HG03439 (cell line): ENCODE measurements around the gene TMEM184A.

Source experiments
- ATAC-seq: cut with Tn5 transposase; IDR thresholded peaks from one replicate; pipeline ENCODE4 v1.9.1; 2021; ENCODE audit warnings: mild to moderate bottlenecking, moderate library complexity; ENCODE audit not compliant: unreplicated experiment

Gene TMEM184A

GRCh38 chr7:1505731-1506550 lies 50.1 kb downstream of the TMEM184A start:
- ATAC-seq, result no peak

- peak; percentile 83 for ATAC-seq
Measured at GRCh38 chr7:1503816-1504775, 51.9 kb downstream of the TMEM184A start, which contains the start of gene INTS1. Gene INTS1 (minus strand): TSS chr7:1504389. CDS start chr7:1503960, 429 bp downstream.

DNA sequence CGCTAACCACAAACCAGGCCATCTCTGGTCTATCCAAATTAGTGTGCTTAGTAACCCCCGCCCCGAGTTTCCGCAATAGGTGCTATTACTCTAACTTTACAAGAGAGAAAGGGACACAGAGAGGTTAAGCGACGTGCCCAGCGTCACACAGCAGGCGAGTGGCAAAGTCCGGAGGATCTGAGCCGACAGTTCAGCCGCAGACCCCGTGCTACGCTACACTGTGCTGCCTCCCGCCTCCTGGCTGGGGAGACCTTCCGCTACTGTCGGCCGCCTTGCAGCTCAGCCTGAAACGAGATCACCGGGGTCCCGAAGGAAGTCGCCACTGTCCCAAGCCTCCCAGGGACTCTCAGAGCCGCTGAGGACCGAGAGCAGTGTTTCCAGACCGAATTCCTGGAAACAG lies 52.6 kb downstream of the TMEM184A start:
- ATAC-seq, result no peak

GRCh38 chr7:1502845-1503244 lies 53.2 kb downstream of the TMEM184A start:
- no peak for ATAC-seq

DNA sequence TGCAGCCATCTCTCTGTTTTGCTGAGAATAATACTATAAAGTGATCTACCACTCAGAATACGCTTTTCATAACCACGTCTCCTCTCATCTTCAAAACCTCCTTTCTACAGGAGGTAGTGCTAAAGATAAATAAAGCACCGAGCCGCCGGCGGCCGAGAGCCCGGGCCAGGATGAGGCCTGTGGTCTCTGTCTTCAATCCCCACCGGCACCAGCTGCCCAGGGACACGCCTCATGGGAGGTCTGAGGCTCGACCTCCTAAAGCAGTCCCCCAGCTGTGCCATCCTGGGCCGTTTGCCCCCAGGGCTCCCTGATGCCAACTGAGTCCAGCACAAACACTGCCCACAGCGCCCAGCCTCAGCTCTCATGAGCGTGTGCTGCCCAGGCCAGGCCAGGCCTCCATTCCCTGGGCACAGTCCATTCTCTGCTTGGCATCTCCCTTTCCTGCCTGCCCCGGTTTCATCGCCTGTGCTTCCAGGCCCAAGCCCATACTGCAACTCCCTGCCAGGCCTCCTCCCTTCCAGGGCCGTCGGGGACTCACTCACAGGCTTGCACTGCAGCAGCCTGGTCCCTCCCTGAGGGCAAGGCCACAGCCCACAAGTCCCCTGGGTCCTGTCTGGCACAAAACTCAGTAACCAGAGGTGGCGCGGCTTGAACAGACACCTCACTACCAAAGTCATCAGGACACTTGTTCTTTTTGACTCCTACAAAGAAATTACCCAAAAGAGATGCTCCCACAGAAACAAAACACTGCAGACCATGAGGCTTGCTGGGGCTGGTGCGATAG lies 54.3 kb downstream of the TMEM184A start:
- no peak for ATAC-seq

DNA sequence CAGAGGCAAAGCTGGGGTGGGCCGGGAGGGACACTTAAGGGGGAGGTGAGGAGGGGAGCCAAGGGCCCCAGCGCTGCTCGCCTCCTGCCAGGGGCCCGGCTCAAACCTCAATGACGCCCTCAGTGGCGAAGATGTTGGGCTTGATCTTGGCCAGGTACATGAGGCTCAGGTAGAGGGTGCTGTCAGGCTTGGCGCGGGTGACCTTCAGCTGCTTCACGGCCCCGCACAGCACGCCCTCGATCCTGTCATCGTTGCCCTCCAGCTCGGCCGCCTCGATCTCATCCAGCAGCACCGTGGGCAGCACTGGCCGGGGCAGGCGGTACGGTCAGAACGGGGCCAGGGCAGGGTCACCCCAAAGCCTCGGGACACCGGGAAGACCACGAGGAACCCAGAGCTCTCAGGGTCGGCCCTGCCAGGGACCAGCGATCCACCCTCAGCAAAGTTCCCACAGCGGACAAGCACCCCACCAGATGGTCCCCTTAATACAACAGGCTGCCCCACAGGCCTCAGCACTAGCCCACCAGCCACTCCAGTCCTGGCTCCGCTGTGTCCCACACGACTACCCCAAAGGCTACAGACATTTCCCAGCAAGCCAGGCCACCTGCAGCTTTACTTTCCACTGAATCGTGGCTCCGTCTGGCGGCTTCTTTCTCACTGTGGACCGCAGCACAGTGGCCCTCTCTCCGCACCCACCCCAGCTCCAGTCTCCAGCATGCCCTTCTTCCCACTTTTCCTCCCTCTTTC lies 55.8 kb downstream of the TMEM184A start:
- ATAC-seq, result no peak

- no peak for ATAC-seq
Measured at GRCh38 chr7:1499367-1500029, 56.5 kb downstream of the TMEM184A start.

- no peak for ATAC-seq
Measured at GRCh38 chr7:1498370-1499305, 57.4 kb downstream of the TMEM184A start.

GRCh38 chr7:1497293-1497927 lies 58.6 kb downstream of the TMEM184A start:
- ATAC-seq, result no peak

DNA sequence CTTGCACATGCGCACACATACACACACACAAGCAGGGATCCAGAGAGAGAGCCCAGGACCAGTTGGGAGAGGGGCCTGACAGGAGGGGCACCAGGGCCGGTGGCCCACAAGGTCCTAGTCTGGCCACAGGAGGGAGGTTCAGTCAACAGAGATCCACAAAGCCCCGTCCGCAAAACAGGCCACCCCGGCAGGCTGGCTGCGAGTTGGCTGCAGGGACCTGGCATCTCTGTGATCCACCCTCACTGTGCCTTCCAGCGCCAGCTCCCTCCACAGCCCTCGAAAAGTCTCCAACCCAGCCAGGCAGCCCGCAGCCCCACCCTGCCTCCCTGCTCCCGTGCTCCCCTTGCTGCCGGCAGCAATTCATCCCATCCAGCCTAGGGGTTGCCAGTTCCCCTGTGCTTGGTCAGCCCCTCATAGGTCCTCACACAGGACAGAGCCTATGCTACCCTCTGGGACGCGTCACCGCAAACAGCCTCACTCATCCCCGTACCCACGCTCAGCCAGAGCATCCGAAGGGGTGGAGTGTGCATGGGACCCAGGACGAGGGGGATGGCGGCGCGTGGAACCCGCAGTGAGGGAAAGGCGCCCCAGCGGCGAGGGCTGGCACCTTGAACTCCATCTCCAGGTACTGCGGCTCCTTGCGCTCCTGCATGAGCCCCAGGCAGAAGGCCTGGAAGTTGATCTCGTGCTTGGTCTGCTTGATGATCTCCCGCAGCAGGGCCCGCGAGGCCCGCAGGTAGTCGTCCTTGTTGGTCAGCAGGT lies 59.3 kb downstream of the TMEM184A start:
- ATAC-seq, result no peak

- ATAC-seq, result no peak
Measured at GRCh38 chr7:1495564-1496242, 60.3 kb downstream of the TMEM184A start.

DNA sequence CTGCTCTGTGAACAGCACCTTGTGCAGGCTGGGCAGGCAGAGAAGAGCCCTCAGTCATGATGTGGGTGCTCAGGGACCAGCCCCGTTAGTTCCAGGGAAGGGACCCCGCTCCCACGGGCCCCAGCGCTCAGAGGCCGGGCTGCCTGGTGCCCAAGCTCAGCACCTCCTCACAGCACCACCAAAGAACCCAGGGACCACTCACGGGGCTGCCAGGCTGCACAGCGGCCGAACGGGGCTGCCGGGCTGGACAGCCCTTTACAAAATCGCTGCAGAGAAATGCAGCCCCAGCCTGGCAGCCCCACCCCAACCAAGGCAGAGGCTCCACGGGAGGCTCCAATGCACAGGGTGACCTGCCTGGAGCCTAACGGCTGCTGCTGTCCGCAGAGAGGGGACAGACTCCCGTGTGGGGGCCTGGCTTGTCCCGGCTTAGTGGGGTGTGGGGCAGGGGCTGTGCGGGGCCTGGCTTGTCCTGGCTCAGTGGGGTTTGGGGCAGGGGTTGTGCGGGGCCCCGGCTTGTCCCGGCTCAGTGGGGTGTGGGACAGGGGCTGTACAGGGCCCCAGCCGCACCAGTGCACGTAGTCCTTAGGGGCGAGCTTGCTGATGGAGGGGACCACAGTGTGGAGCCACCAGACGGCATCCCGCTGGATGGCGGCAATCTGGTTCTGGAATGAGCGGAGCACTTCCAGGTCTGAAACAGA lies 61.0 kb downstream of the TMEM184A start:
- ATAC-seq, result no peak

DNA sequence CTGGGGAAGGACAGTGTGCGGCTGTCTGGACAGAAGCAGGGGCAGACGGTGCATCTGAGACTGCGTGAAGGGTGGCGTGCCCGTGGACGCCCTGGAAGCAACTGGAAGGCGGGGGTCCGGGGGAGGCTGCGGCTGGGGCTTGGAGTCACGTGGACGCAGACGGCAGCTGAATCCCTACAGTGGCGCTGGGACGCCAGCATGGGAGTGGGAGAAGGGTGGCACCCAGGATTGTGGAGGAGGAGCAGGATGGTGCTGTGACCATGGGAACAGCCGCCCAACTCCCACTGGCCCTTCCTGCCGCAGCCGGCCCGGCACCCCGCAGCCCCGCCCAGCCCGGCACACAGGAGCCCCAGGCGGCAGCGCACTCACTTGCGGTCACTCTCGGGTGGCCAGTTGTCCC lies 61.6 kb downstream of the TMEM184A start:
- ATAC-seq, result no peak

DNA sequence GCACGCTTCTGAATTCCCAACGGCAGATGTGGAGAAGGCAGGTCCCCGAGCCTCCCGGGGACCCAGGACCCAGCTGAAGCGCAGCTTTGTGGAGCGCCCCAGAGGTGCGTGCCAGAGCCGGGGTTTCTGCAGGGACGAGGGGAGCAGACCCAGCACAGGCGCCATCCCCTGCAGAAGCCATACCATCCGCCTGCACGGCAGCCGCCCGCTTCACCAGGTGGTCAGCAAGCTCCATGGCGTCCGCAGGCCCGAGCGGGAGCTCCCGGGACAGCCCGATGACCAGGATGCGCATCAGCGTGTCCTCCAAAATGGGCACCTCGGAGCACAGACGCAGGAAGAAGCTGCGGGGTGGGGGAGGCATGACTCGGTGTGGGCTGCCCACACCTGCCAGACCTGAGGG lies 62.4 kb downstream of the TMEM184A start:
- no peak for ATAC-seq

DNA sequence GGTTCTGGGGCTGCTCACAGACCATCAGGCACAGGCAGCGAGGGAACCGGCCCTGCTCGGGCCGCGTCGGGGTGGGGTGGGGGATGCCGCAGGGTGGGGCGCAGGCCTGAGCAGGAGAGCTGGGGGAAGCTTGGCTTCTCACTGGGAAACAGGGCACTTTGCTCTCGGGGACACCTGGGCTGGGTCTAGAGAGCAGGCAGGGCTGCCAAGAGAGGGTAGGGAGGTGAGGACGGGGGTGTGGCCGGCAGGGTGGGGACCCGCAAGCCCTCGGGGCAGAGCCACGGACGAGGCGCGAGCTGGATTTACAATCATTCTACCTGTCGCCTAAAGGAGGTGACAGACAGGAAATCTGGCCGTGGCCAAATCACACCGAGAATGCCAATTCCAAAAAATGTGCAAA lies 62.9 kb downstream of the TMEM184A start:
- ATAC-seq, result no peak

DNA sequence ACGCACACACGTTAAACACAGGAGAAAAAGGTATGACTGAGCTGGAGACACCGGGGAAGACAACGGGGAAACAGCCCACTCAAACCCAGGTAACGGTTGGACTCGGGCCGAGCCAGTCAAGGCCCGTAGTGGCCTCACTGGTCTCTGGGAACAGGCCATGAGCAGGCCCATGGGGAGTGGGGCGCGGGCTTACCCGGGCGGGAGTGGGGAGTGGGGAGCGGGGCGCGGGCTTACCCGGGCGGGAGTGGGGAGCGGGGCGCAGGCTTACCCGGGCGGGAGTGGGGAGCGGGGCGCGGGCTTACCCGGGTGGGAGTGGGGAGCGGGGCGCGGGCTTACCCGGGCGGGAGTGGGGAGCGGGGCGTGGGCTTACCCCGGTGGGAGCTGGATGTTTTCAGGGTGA lies 63.4 kb downstream of the TMEM184A start:
- no peak for ATAC-seq
